Measurements from ENCODE around the gene ACTN3.

The ACTN3 gene

DNA sequence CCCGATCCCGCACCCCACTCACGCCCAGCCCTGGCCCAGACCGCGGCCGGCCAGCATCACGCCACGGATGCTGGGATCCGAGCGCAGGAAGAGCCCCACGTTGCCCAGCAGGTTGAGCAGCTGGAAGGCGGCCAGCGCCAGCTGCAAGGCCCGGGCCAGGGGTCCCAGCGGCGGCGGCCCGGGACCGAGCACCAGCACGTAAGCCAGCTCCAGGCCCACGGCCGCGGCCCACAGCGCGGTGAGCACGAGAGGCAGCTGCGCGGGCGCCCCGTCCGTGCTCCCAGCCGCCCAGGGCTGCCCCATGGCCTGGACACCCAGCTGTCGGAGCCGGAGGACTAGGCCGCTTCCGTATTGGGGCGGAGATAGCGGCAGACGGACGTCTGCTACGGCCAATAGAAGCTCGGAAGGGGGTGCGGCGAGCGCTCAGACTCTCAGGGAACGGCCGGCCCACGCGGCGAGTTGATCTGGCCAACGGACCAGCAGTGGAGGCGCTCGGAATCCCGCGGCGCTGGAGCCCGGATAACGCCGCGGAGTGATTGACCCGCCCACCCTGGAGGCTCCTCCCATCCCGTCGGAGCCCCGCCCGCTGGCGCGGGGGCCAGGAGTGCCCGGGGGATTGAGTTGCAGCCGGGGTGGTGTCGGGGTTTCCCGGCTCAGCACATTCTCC, 869 bp upstream of the ACTN3 start, which contains the start of gene ZDHHC24:
TSS of gene ZDHHC24 (minus strand) at position 348 of the 667 bp plus-strand sequence. CDS start at position 303, 45 bp downstream.
- DNase-seq: peak; percentile 85 to 89

DNA sequence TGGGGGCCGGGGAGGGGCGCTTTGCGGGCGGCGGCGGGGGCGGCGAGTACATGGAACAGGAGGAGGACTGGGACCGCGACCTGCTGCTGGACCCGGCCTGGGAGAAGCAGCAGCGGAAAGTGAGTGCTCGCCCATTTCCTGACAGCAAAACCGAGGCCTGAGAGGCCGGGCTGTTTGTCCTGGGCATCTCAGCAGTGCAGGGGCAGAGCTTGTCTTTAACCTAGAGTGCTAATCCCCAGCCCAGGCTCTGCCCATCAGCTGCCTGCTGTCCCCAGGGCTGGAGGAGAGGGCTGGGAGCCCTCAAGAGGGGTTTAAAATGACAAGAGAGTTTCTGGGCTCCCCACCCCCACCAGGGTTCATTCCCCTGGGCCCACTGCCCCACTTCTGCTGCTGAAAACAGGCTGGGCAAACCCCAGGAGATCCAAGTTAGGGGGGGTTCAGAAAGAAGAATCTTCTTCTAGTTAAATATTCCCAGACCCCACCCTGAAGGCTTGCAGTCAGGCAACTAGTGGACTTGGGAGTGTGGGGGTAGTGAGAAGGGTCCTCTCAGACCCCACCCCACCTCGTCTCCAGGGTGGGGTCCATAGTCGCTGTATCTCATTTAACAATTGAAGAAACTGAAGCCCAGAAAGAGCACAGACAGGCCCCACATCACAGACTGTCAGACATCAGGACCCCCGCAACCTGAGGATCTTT, 411 bp downstream of the ACTN3 start:
- DNase-seq: no peak

DNA sequence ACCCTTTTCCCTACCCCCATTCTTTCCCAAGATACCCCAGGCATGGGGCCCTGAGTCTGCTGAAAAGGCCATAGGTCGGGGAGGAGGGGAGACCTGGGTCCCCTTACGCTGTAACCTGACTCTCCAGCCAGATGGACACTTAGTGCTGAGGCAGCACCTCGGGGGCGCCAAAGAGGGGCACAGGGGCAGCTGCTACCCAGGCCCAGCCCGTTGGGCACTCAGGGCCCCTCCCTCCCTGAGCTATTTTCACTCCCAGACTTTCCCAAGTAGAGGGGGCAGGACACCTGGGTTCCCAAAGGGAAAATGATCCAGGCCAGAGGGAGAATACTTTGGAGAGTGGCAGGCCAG, 933 bp downstream of the ACTN3 start:
- no peak for DNase-seq

DNA sequence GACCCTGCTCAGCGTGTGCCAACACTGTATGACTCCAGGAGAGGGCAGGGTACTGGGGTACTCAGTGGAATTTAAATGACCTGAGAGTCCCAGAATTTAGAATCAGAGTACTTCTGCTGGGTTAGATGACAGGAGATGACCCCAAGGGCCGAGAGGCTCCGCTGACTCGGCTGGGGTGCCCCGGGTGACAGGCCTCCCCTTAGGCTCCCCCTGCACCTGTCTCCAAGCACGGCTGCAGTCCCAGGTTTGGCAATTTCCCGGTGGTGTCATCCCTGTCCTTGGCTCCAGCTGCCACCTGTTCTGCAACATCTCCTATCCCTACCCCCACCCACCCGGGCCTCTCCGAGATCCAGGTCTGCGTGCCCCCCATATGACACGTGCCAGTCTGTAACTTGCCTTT, 1.3 kb downstream of the ACTN3 start:
- no peak for DNase-seq

DNA sequence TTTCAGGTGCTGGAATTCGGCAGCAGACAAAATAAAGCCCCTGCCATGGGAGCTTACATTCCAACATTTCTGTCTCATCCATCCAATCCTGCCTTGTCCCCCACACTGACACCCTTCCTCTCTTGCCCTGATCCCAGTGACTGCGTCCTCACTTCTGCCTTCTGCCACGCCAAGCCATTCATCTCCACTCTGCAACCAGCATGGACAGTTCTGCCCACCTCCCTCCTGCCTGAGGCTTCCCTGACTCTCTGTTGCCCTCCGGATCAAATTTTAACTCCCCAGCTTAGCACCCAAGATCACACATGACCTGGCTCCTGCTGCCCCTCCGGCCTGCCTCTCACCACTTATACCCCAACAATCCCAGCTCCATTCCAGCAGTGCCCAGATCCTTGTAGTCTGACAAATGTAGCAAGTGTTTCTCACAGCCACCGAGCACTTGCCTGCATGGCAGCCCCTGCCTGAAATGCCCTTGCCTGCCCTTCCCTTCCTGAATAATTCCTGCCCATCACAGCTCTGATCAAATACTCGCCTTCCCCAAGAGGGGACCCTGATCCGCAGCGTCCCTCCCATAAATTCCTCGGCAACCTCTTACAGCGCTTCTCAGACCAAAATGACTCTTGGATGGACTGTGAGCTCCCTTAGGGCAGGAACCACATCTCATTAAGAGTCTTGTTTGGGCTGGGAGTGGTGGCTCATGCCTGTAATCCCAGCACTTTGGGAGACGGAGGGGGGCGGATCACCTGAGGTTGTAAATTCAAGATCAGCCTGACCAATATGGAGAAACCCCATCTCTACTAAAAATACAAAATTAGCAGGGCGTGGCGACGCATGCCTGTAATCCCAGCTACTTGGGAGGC, 2.3 kb downstream of the ACTN3 start:
- DNase-seq: no peak

DNA sequence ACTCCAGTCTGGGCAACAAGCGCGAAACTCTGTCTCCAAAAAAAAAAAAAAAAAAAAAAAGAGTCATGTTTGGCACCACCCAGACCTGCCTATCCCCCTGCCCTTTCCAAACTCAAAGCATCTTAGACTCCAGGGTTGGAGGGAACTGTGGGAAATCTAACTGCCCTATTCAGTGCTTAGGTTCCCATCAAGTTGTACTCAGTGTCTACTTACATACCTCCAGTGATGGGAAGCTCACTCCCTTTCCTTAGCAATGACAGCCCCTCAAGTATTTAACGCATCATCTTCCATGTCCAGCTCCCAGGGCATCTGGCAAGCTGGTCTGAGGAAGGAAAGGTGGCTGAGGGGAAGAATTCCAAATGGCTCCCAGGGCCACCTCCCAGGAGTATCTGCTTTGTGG, 3.0 kb downstream of the ACTN3 start:
- DNase-seq: no peak

DNA sequence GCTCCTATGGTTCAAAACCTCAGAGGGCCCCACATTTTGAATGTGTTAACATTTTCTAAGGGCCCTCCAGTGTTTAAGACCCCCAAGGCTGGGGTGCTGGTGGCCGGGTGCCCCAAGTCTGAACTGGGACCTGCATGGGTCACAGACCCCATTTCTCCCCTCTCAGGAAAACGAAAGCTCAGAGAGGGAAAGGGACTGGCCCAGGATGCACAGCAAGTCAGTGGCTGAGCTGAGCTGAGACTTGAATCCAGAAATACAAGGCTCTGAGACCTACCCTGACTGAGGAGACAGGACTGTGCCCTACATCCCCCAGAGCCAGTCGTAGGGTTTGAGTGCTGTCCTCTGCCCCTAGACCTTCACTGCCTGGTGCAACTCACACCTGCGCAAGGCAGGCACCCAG, 4.2 kb downstream of the ACTN3 start:
- DNase-seq: no peak

DNA sequence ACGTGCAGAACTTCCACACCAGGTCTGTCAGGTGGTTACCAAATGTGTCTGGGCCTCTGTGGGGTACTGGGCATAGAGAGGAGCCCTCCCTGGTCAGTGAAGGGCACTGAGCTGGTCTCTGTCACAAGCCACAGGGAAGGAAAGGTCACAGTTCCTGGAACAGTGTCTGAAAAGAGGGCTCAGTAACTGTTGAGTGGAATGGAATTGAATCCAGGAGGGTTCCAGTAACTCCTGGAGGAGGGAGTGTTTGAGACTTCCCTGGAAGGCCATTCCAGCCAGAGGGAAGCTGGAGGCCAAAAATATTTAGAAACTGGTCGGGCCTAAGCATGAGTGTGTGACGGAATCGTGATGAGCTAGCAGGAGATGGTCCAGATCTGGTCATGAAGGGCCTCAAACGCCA, 7.9 kb downstream of the ACTN3 start:
- no peak for DNase-seq

DNA sequence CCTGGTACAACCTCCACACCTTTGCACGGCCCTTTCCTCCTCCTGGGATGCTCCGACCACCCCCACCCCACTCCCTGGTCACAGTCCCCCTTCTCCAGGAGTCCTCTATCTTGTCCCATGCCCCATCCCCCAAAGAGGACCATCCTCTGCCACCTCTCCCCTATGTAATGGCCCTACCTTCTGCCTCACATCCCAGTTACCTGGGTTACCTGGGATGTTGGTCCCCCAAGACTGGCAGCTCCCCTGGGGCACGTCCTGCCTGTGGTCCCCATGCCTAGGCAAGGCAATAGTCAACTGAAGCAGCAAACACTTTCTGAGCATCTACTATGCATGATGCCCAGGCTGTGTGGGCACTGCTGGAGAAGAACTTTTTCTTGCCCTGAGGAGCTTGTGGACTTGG, 8.7 kb downstream of the ACTN3 start:
- DNase-seq: no peak

DNA sequence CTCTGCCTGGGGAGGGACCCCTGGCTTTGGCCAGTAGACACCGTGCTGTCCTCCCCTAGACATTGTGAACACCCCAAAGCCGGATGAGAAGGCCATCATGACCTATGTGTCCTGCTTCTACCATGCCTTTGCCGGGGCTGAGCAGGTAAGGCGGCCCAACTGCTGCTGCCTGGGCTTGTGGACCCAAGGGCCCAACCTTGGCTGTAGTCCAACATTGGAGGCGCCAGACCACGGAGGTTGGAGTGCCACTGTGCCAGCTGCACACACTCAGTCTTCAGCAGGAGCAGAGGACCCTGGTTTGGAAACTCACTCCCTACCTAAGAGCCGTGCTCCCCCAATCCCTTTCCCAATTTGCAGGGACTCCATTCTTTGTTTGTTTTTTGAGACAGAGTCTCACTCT, 9.4 kb downstream of the ACTN3 start:
- DNase-seq: no peak

DNA sequence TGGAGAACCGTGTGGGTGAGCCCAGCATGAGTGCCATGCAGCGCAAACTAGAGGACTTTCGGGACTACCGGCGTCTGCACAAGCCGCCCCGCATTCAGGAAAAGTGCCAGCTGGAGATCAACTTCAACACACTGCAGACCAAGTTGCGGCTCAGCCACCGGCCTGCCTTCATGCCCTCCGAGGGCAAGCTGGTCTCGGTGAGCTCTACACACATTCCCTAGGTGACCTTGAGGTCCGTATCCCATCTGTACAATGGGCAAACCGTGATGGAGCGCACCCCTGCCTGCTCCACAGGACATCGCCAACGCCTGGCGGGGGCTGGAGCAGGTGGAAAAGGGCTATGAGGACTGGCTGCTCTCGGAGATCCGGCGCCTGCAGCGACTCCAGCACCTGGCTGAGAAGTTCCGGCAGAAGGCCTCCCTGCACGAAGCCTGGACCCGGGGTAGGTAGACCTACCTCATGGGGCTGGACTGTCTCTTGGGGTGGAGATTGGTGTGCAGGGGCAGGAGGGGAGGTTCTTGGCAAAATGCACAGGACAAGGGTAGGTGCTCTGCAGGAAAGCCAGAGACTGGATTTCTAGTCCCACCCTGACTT, 11.1 kb downstream of the ACTN3 start:
- no peak for DNase-seq

DNA sequence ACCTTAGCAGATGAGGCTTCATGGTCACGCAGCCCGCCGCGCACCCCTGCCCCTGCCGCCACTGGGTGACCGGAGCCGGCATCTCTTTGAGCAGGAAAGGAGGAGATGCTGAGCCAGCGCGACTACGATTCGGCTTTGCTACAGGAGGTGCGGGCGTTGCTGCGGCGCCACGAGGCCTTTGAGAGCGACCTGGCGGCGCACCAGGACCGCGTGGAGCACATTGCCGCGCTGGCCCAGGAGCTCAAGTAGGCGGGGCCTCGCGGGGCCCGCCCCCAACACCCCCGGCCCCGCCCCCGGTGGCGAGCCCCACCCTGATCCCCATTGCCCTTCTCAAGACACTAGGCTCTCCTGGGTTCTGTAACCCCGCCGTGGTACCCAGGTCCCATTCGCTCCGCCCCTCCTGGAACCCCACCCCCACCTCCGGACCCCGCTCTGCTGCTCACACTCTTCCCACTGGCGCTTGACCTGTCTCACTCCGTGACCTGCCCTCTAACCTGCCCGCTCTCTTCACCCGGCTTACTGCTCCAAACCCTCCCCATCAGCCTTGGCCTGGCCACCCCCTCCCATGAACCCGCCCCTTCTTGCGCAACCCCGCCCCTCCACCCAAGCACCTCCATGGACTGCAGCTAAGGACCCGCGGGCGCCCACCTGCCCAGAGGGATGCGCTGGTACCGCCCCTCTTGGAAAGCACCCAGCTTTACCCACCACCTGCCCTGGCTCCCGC, 12.6 kb downstream of the ACTN3 start:
- DNase-seq: no peak

DNA sequence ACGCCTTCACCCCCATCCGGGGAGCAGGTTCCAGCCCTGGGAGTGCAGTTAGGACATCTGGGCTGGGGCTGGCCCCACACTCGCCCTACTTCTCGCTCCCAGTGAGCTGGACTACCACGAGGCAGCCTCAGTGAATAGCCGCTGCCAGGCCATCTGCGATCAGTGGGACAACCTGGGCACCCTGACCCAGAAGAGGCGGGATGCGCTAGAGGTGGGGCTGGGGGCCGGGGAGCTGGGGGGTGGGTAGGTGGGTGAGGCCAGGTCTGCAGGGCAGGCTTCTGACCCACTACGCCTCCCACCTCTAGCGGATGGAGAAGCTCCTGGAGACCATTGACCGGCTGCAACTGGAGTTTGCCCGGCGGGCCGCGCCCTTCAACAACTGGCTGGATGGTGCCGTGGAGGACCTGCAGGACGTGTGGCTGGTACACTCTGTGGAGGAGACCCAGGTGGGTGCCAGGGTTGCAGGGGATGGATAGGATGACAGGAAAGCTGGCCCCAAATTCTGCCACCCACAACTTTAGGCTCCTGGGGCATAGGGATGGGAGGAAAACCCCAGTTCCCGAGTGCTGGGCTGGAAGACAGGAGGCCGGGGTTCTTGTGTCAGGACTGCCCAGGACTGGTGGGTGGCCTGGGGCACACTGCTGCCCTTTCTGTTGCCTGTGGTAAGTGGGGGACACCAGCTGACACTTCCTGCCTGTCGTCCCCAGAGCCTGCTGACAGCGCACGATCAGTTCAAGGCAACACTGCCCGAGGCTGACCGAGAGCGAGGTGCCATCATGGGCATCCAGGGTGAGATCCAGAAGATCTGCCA, 13.4 kb downstream of the ACTN3 start:
- no peak for DNase-seq

DNA sequence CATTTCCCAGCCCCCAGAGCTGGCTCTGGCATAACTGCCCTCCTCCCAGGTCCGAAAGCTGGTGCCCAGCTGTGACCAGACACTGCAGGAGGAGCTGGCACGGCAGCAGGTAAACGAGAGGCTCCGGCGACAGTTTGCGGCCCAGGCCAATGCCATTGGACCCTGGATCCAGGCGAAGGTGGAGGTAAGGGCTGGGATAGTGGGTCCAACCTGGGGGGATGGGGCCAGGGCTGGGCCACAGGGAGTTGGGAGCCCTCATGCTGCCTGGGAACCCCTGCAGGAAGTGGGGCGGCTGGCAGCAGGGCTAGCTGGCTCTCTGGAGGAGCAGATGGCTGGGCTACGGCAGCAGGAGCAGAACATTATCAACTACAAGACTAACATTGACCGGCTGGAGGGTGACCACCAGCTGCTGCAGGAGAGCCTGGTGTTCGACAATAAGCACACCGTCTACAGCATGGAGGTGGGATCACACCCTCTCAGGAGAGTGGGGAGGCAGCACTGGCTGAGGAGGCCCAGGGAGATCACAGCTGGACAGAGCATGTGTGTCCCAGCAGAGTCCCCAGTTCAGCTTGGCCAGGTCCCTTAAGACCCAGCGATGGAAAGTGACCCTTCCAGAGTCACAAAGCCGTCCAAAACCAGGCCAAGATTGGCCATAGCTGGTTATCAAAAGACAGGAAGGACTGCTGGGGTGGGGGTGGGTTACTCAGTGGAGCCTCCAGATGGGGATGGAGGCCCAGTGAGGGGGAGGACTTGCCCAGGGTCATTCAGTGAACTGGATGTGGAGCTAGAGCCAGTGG, 14.7 kb downstream of the ACTN3 start:
- no peak for DNase-seq

DNA sequence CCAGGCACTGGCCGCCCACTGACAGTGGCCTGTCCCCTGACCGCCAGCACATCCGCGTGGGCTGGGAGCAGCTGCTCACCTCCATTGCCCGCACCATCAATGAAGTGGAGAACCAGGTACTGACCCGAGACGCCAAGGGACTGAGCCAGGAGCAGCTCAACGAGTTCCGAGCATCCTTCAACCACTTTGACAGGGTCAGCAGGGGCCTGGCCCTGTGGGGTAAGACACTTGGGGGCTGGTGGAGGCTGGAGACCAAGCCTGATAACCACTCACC, 15.2 kb downstream of the ACTN3 start:
- DNase-seq: no peak

DNA sequence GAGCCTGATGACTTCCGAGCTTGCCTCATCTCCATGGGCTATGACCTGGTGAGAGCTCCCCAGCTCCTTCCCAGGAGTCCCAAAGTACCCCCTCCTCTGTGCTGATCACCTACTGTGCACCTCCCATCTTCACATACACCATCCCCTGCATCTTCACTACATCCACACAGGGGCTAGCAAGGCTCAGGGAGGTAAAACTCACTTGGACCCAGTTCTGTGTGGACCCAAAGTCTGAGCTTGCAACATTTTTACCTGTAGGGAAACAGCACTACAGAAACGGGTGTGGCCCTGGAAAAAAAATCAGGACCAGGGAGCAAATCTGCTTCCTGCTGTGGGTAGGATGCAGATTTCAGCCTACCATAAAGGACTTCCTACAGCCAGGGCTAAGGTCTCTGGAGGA, 15.6 kb downstream of the ACTN3 start:
- no peak for DNase-seq

DNA sequence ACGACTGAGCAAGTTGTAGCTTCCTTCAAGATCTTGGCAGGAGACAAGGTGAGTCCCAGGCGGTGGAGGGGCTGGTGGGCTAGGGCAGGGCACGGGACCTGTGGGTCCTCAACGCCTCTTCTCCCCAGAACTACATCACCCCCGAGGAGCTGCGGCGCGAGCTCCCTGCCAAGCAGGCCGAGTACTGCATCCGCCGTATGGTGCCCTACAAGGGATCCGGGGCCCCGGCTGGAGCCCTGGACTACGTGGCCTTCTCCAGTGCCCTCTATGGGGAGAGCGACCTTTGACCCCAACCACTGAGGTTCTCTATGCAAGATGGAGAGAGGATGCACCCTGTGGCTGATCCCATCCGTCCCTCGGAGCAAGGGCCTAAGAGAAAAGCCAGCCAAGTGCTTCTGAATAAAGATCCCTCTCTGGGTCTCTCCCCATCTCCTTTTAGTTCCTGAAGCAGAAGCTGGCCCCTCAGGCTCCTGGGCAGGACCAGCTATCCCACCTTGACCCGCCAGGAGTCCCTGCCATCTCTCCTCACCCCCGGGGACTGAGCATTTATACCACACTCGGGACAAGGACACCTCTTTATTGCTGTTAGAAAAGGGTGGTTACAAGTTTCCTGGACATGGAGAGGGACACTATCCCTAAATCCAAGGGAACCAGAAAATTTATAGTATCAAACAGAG, 16.3 kb downstream of the ACTN3 start:
- DNase-seq: no peak

DNA sequence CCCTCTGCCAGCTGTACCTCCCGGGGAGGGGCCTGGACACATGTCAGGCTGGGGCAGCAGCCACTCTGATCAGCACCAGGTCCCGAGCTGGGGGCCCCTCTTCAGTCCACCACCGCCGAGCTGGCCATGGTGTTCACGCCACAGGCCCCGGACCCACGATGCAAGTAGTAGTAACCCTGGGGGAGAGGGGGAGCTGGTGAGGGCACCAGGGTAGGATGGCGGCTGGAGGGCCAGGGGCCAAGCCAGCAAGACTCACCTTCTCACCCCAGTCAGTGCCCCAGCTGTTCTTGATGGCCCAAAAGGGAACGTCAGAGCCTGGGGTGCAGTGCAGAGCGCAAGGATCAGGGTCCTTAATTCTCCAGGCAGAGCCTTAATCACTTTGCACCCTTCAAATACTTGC, 17.1 kb downstream of the ACTN3 start:
- DNase-seq: no peak

DNA sequence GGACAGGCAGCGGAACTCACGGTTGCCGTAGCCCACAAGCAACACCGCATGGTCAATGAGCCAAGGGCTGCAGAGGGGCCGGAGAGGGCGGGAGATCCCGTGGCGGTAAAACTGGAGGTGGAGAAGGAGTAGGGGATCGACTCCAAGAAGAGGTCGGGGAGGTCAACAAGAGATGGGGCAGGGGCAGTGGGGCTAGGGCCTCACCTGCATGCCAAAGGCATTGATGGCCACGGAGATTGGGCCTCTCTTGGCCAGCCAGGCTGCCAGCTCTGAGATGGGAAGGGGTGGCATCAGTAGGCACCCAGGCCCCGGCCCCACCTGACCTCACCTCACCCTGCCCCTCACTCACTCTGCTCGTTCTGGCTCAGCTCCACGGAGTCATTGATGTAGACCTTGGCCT, 17.8 kb downstream of the ACTN3 start:
- DNase-seq: no peak

DNA sequence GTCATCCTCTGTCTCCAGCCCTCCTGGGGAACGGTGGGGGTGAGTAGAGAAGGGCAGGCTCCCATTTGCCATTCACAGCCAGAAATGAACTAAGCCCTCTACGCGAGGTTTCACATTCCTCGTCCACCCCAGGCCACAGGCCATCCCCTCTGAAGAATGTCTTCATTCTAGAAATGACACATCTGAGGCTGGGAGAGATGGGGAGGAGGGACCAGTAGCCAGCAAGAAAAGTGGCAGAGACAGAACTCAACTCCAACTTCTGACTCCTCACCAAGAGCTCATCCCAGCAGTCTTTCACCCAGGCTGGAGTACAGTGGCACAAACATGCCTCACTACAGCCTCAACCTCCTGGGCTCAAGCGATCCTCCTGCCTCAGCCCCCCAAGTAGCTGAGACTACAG, 18.3 kb downstream of the ACTN3 start:
- no peak for DNase-seq

DNA sequence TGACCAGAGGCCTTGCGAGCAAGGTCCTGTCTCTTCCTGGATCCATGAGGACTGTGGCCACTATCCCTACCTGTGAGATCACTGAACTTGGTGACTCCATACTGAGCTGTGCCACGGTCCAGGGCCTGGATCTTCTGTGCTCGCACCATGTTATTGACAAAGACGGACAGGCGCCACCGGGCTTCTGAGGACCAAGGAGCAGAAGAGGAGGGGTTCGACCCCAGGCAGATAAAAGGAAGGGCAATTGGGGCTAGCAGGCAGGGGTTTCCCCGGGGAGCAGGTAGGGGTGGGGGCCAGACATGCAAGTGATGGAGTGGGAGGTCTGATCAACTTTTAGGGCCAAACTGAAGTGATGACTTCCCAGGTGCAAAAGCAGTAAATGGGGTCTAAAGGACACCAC, 19.5 kb downstream of the ACTN3 start:
- no peak for DNase-seq
